GM12878 (cell line): ENCODE results near the gene LAMA5. TPM values are rescaled to one million over a fixed set of nuclear protein-coding genes. Genes with fewer than 3 reads are reported as not detected.

Source experiments
- ATAC-seq: fragments of 200-7000 bp; cut with Tn5 transposase; 3 replicates; pipeline ENCODE4 v1.9.1; 2020; ENCODE audit warnings: mild to moderate bottlenecking, moderate library complexity
- BruUV-seq: library from RNA; stranded (reverse); fragments of 400-500 nt; replicated peaks from 2 replicates; lab custom pipeline; 2021; lab: Mats Ljungman, UMichigan
- CTCF ChIA-PET: fragments of 300-600 bp; sonication (Branson Sonifier 250); formaldehyde crosslinking; extraction: SDS; loops from one replicate; lab custom pipeline; 2021; ENCODE audit warnings: inconsistent platforms; lab: Yijun Ruan, JAX
- POLR2A ChIA-PET: fragments of 350-600 bp; formaldehyde crosslinking; extraction: SDS; loops from one replicate; lab custom pipeline; 2021; ENCODE audit warnings: inconsistent platforms; lab: Charles Lee
- RAD21 ChIA-PET: fragments of 300-600 bp; sonication (Branson Sonifier 250); formaldehyde crosslinking; loops from one replicate; lab custom pipeline; 2023; ENCODE audit warnings: antibody characterized with exemption; ENCODE audit not compliant: unreplicated experiment; lab: Charles Lee
- SMC1A ChIA-PET: fragments of 300-600 bp; sonication (Branson Sonifier 250); formaldehyde crosslinking; loops from one replicate; lab custom pipeline; 2023; ENCODE audit not compliant: unreplicated experiment, uncharacterized antibody; lab: Charles Lee
- DNase-seq: peaks from one replicate; pipeline ENCODE4 v3.0.0-alpha.2; 2011; ENCODE audit warnings: low read depth, low spot score
- FAIRE-seq: peaks from 3 replicates; lab custom pipeline; 2011; peaks lifted over from hg19 to GRCh38; lab: Jason Lieb, UNC
- H2AFZ ChIP-seq: 2 replicates; pipeline ENCODE4 v1.6.0; 2011; ENCODE audit warnings: low read depth, low read length, control low read depth; ENCODE audit not compliant: control insufficient read depth
- H3K27ac ChIP-seq: 2 replicates; pipeline ENCODE4 v1.5.1; 2011; ENCODE audit warnings: control low read depth; ENCODE audit not compliant: control insufficient read depth, insufficient read depth
- H3K27me3 ChIP-seq, 2 experiments: replicated peaks in 1 of 2; 2 replicates each; pipeline versions ENCODE4 v1.6.0 to v1.6.1; 2011; ENCODE audit warnings: low read length in 1 of 2; ENCODE audit not compliant: control insufficient read depth in 2 of 2, insufficient read depth in 2 of 2
- H3K36me3 ChIP-seq, 2 experiments: 2 replicates each; pipeline ENCODE4 v1.5.1; 2011; ENCODE audit warnings: low read length in 1 of 2; ENCODE audit not compliant: control insufficient read depth in 2 of 2, insufficient read depth in 2 of 2
- H3K4me1 ChIP-seq: 2 replicates; pipeline ENCODE4 v1.6.1; 2011; ENCODE audit warnings: mild to moderate bottlenecking, low read length, moderate library complexity, mixed read lengths; ENCODE audit not compliant: control insufficient read depth, insufficient read depth
- H3K4me2 ChIP-seq: 2 replicates; pipeline ENCODE4 v1.6.0; 2011; ENCODE audit warnings: control low read depth; ENCODE audit not compliant: control insufficient read depth, insufficient read depth
- H3K4me3 ChIP-seq: fragments of 200-600 bp; sonication (generic); 2 replicates; pipeline ENCODE4 v1.5.1; 2016
- H3K79me2 ChIP-seq: 2 replicates; pipeline ENCODE4 v1.6.0; 2011; ENCODE audit warnings: low read length; ENCODE audit not compliant: control insufficient read depth, insufficient read depth
- H3K9ac ChIP-seq: 2 replicates; pipeline ENCODE4 v1.8.0; 2011; ENCODE audit warnings: low read length, control low read depth, mixed read lengths; ENCODE audit not compliant: control insufficient read depth, insufficient read depth
- H3K9me3 ChIP-seq: replicated peaks from 3 replicates; pipeline ENCODE4 v1.5.1; 2011; ENCODE audit warnings: mild to moderate bottlenecking, low read length; ENCODE audit not compliant: control insufficient read depth, insufficient read depth
- H4K20me1 ChIP-seq: 2 replicates; pipeline ENCODE4 v1.6.0; 2011; ENCODE audit not compliant: control insufficient read depth, insufficient read depth
- BCL3 ChIP-seq: IDR thresholded peaks from 2 replicates; pipeline ENCODE4 v1.6.1; 2011; ENCODE audit warnings: borderline replicate concordance, low read depth, mild to moderate bottlenecking, moderate library complexity, low read length; ENCODE audit not compliant: insufficient read depth, poor library complexity, severe bottlenecking
- ETV6 ChIP-seq, 2 experiments: fragments of 450-650 bp in 1 of 2; IDR thresholded peaks in 1 of 2; conservative IDR thresholded peaks in 1 of 2; 2 replicates each; pipeline ENCODE4 v1.6.1; 2014; ENCODE audit warnings: antibody characterized with exemption in 1 of 2, borderline replicate concordance in 1 of 2, low read depth in 1 of 2, mild to moderate bottlenecking in 1 of 2, moderate library complexity in 1 of 2
- JUND ChIP-seq: IDR thresholded peaks from 2 replicates; pipeline ENCODE4 v1.6.1; 2012; ENCODE audit warnings: low read depth, mild to moderate bottlenecking, low read length, improper control_type of control experiment, moderate library complexity
- NBN ChIP-seq: fragments of 450-650 bp; IDR thresholded peaks from 2 replicates; pipeline ENCODE4 v1.6.1; 2016
- RAD51 ChIP-seq: fragments of 450-650 bp; IDR thresholded peaks from 2 replicates; pipeline ENCODE4 v1.6.1; 2016; ENCODE audit warnings: moderate library complexity, mild to moderate bottlenecking, inconsistent platforms
- SP1 ChIP-seq: IDR thresholded peaks from one replicate; pipeline ENCODE4 v1.6.1; 2011; ENCODE audit warnings: low read depth, low read length
- STAT1 ChIP-seq: fragments of 450-650 bp; conservative IDR thresholded peaks from 2 replicates; pipeline ENCODE4 v1.6.1; 2014; ENCODE audit warnings: antibody characterized with exemption, mild to moderate bottlenecking
- WGBS: methylation state at CpG from one replicate; pipeline ENCODE4 v1.1.6; 2016; ENCODE audit warnings: low lambda C conversion rate; ENCODE audit not compliant: insufficient replicate concordance, insufficient coverage; ENCODE audit errors: missing lambda C conversion rate; 5-methylcytosine and 5-hydroxymethylcytosine counted together
- in situ Hi-C: fragments of 300-500 bp; cut with MboI; formaldehyde crosslinking; loops from 9 replicates; pipeline ENCODE4 v1.14.3; 2018; ENCODE audit warnings: mixed read lengths
- intact Hi-C: fragments of 100-400 bp; cut with micrococcal nuclease; formaldehyde crosslinking; loops from one replicate; pipeline ENCODE4 v1.14.2; 2022; ENCODE audit not compliant: unreplicated experiment
- polyA plus RNA-seq, 11 experiments: library from polyadenylated mRNA; depleted of rRNA in 4 of 11; unstranded in 6 of 11; stranded (reverse) in 5 of 11; fragments of >200 nt; fragmentation: Nextera tagmentation in 4 of 11; fragmentation: Illumina TruSeq in 1 of 11; extraction: Ambion mirVana in 4 of 11; extraction: Trizol in 1 of 11; gene quantifications; 1 replicate in 1 of 11; 2 replicates in 10 of 11; pipeline versions ENCODE4 v1.2.1 to v1.2.3, GENCODE V29; 2011 to 2016; ENCODE audit warnings: inconsistent platforms in 2 of 11, missing spikeins in 2 of 11, low read depth in 1 of 11
- total RNA-seq, 4 experiments: library from RNA; depleted of rRNA in 3 of 4; stranded (reverse); fragments of >200 nt in 3 of 4; fragmentation: Illumina TruSeq in 1 of 4; extraction: Trizol in 1 of 4; gene quantifications; 2 replicates each; pipeline versions ENCODE4 v1.2.1 to v1.2.3, GENCODE V29; 2013 to 2021

The LAMA5 gene
- total and polyA plus RNA-seq, 10 of the 15 experiments (the other 5 are each of a cell fraction or from before 2014, with no cell fraction given) = 0.09 to 3.1 (median 1.6) TPM; not detected in 3

GRCh38 chr20:62293946-62294345 lies 73.2 kb downstream of the LAMA5 start (continued):
- TF ChIP-seq JUND = no peak
- no peak for TF ChIP-seq SP1
- TF ChIP-seq ETV6 (conservative IDR thresholded peaks at IDR 0.05 in 1 of 2, IDR thresholded peaks at IDR 0.05 in 1 of 2; ENCODE audit: borderline replicate concordance in 1 of 2, low read depth in 1 of 2) = no peak
- TF ChIP-seq STAT1 = no peak
- no peak for TF ChIP-seq NBN
- TF ChIP-seq, all 136 proteins: peak for 0

GRCh38 chr20:62293111-62293784 lies 73.9 kb downstream of the LAMA5 start:
- ATAC-seq (no peak), DNase-seq (no peak)
- intact Hi-C loops (no loop called here), in situ Hi-C loops (no loop called here)
- H3K27ac ChIP-seq = no peak overlapping the region
- no TSS peak for BruUV-seq
- TF ChIP-seq BCL3 (no peak), RAD51 (peak; percentile 55; the same call in 1 of the 2 replicates)
- TF ChIP-seq, all 136 proteins: peak for 1
- ChIA-PET RAD21 (no interaction called here), POLR2A (no interaction called here), CTCF (no interaction called here), SMC1A (no interaction called here)
- Histone ChIP-seq H3K36me3 (peaks cover 6 to 7% of the 10 kb centered on the region in 2 experiments), H3K9me3 (no peaks in the 10 kb centered on the region), H3K4me3 (no peak overlapping the region), H3K9ac (no peak overlapping the region), H3K27me3 (no peaks in the 10 kb centered on the region), H2AFZ (no peak overlapping the region), H3K4me2 (no peak overlapping the region), H3K4me1 (no peaks in the 10 kb centered on the region), H4K20me1 (no peaks in the 10 kb centered on the region), H3K79me2 (no peaks in the 10 kb centered on the region)
- FAIRE-seq = no peak
- 91% methylated on average over 20 of the region's 20 CpGs for WGBS
